ENCODE data around the gene MISFA.
"Not testable (repeated sequence)": the region's sequence is repeated elsewhere in the genome, so short reads cannot be mapped to it uniquely, and the experiment has no call there.

MISFA gene

GRCh38 chr11:18618342-18619025, 18.9 kb downstream of the MISFA start:
- H3K4me3 ChIP-seq (ENCODE audit: low read depth, low read length), result no peak overlapping the region

GRCh38 chr11:18623707-18624106, 24.1 kb downstream of the MISFA start:
- no peaks in the 10 kb centered on the region for H3K9me3 ChIP-seq (ENCODE audit: control insufficient read depth, insufficient read depth, low read depth, low read length)

More at GRCh38 chr11:18618342-18619025, 18.9 kb downstream of the MISFA start:
- Histone ChIP-seq H3K36me3 (ENCODE audit: control insufficient read depth, insufficient read depth, low read length) (peaks cover 28% of the 10 kb centered on the region), H3K9ac (ENCODE audit: low read length) (no peak overlapping the region), H3K9me3 (ENCODE audit: control insufficient read depth, insufficient read depth, low read depth, low read length) (no peaks in the 10 kb centered on the region), H3K27me3 (ENCODE audit: control insufficient read depth, insufficient read depth, low read length) (no peaks in the 10 kb centered on the region), H3K4me1 (ENCODE audit: control insufficient read depth, insufficient read depth, low read length) (no peaks in the 10 kb centered on the region), H3K27ac (ENCODE audit: low read depth, low read length) (no peak overlapping the region)

GRCh38 chr11:18624161-18624560, 24.6 kb downstream of the MISFA start:
- no peak overlapping the region for H3K9ac ChIP-seq (ENCODE audit: low read length)
- H3K36me3 ChIP-seq (ENCODE audit: control insufficient read depth, insufficient read depth, low read length), result no peaks in the 10 kb centered on the region
- no peak overlapping the region for H3K4me3 ChIP-seq (ENCODE audit: low read depth, low read length)
- H3K4me1 ChIP-seq (ENCODE audit: control insufficient read depth, insufficient read depth, low read length), result no peaks in the 10 kb centered on the region
- no peak overlapping the region for H3K27ac ChIP-seq (ENCODE audit: low read depth, low read length)
- no peaks in the 10 kb centered on the region for H3K9me3 ChIP-seq (ENCODE audit: control insufficient read depth, insufficient read depth, low read depth, low read length)
- no peaks in the 10 kb centered on the region for H3K27me3 ChIP-seq (ENCODE audit: control insufficient read depth, insufficient read depth, low read length)

More at GRCh38 chr11:18623707-18624106, 24.1 kb downstream of the MISFA start:
- no peak overlapping the region for H3K27ac ChIP-seq (ENCODE audit: low read depth, low read length)
- no peaks in the 10 kb centered on the region for H3K4me1 ChIP-seq (ENCODE audit: control insufficient read depth, insufficient read depth, low read length)
- H3K27me3 ChIP-seq (ENCODE audit: control insufficient read depth, insufficient read depth, low read length), result no peaks in the 10 kb centered on the region
- H3K4me3 ChIP-seq (ENCODE audit: low read depth, low read length), result no peak overlapping the region
- H3K9ac ChIP-seq (ENCODE audit: low read length), result no peak overlapping the region
- H3K36me3 ChIP-seq (ENCODE audit: control insufficient read depth, insufficient read depth, low read length), result no peaks in the 10 kb centered on the region

GRCh38 chr11:18632841-18633240, 33.3 kb downstream of the MISFA start:
- Histone ChIP-seq H3K4me1 (ENCODE audit: control insufficient read depth, insufficient read depth, low read length) (peaks cover 4% of the 10 kb centered on the region; the same call in 1 of the 2 replicates), H3K36me3 (ENCODE audit: control insufficient read depth, insufficient read depth, low read length) (no peaks in the 10 kb centered on the region), H3K27me3 (ENCODE audit: control insufficient read depth, insufficient read depth, low read length) (0 out of 2 replicates have a peak, but pooled peaks cover 3% of the 10 kb centered on the region), H3K9ac (ENCODE audit: low read length) (no peak overlapping the region), H3K27ac (ENCODE audit: low read depth, low read length) (no peak overlapping the region), H3K9me3 (ENCODE audit: control insufficient read depth, insufficient read depth, low read depth, low read length) (no peaks in the 10 kb centered on the region), H3K4me3 (ENCODE audit: low read depth, low read length) (peak overlapping the region; percentile 93)

GRCh38 chr11:18633256-18634139, 33.9 kb downstream of the MISFA start:
- Histone ChIP-seq H3K27ac (ENCODE audit: low read depth, low read length) (no peak overlapping the region), H3K9me3 (ENCODE audit: control insufficient read depth, insufficient read depth, low read depth, low read length) (no peaks in the 10 kb centered on the region), H3K27me3 (ENCODE audit: control insufficient read depth, insufficient read depth, low read length) (0 out of 2 replicates have a peak, but pooled peaks cover 3% of the 10 kb centered on the region), H3K36me3 (ENCODE audit: control insufficient read depth, insufficient read depth, low read length) (no peaks in the 10 kb centered on the region), H3K4me3 (ENCODE audit: low read depth, low read length) (peak overlapping the region; percentile 93), H3K4me1 (ENCODE audit: control insufficient read depth, insufficient read depth, low read length) (peaks cover 4% of the 10 kb centered on the region; the same call in 1 of the 2 replicates), H3K9ac (ENCODE audit: low read length) (peak overlapping the region; percentile 85)

GRCh38 chr11:18634140-18635032, 34.8 kb downstream of the MISFA start, which contains the start of gene SPTY2D1:
Gene SPTY2D1, minus strand, starts transcription at chr11:18634342. Its CDS starts 85 bp downstream, at chr11:18634257.
- Histone ChIP-seq H3K4me1 (ENCODE audit: control insufficient read depth, insufficient read depth, low read length) (peaks cover 4% of the 10 kb centered on the region; the same call in 1 of the 2 replicates), H3K36me3 (ENCODE audit: control insufficient read depth, insufficient read depth, low read length) (no peaks in the 10 kb centered on the region), H3K4me3 (ENCODE audit: low read depth, low read length) (peak within 1 kb of the TSS; percentile 93), H3K9me3 (ENCODE audit: control insufficient read depth, insufficient read depth, low read depth, low read length) (no peaks in the 10 kb centered on the region), H3K9ac (ENCODE audit: low read length) (peak within 1 kb of the TSS; percentile 85), H3K27ac (ENCODE audit: low read depth, low read length) (peak within 1 kb of the TSS; percentile 72), H3K27me3 (ENCODE audit: control insufficient read depth, insufficient read depth, low read length) (0 out of 2 replicates have a peak, but pooled peaks cover 3% of the 10 kb centered on the region)

- Histone ChIP-seq H3K9me3 (ENCODE audit: control insufficient read depth, insufficient read depth, low read depth, low read length) (0 out of 2 replicates have a peak, but pooled peaks cover 2% of the 10 kb centered on the region), H3K4me1 (ENCODE audit: control insufficient read depth, insufficient read depth, low read length) (no peaks in the 10 kb centered on the region), H3K9ac (ENCODE audit: low read length) (no peak overlapping the region), H3K4me3 (ENCODE audit: low read depth, low read length) (no peak overlapping the region), H3K27ac (ENCODE audit: low read depth, low read length) (no peak overlapping the region), H3K36me3 (ENCODE audit: control insufficient read depth, insufficient read depth, low read length) (no peaks in the 10 kb centered on the region), H3K27me3 (ENCODE audit: control insufficient read depth, insufficient read depth, low read length) (peaks cover 3% of the 10 kb centered on the region; the same call in 1 of the 2 replicates)
These were observed 42.1 kb downstream of the MISFA start for GRCh38 chr11:18641677-18642076.

GRCh38 chr11:18643034-18643433, 43.4 kb downstream of the MISFA start:
- H3K4me3 ChIP-seq (ENCODE audit: low read depth, low read length); H3K27ac ChIP-seq (ENCODE audit: low read depth, low read length); H3K9me3 ChIP-seq (ENCODE audit: control insufficient read depth, insufficient read depth, low read depth, low read length); H3K36me3 ChIP-seq (ENCODE audit: control insufficient read depth, insufficient read depth, low read length); H3K9ac ChIP-seq (ENCODE audit: low read length); H3K4me1 ChIP-seq (ENCODE audit: control insufficient read depth, insufficient read depth, low read length); H3K27me3 ChIP-seq (ENCODE audit: control insufficient read depth, insufficient read depth, low read length): not testable (repeated sequence)

GRCh38 chr11:18650353-18650752, 50.8 kb downstream of the MISFA start:
- no peak overlapping the region for H3K27ac ChIP-seq (ENCODE audit: low read depth, low read length)
- no peak overlapping the region for H3K9ac ChIP-seq (ENCODE audit: low read length)
- no peak overlapping the region for H3K4me3 ChIP-seq (ENCODE audit: low read depth, low read length)

GRCh38 chr11:18650859-18651557, 51.4 kb downstream of the MISFA start:
- no peaks in the 10 kb centered on the region for H3K36me3 ChIP-seq (ENCODE audit: control insufficient read depth, insufficient read depth, low read length)
- no peaks in the 10 kb centered on the region for H3K4me1 ChIP-seq (ENCODE audit: control insufficient read depth, insufficient read depth, low read length)
- no peaks in the 10 kb centered on the region for H3K9me3 ChIP-seq (ENCODE audit: control insufficient read depth, insufficient read depth, low read depth, low read length)
- H3K9ac ChIP-seq (ENCODE audit: low read length), result no peak overlapping the region
- no peaks in the 10 kb centered on the region; the same call in 1 of the 2 replicates for H3K27me3 ChIP-seq (ENCODE audit: control insufficient read depth, insufficient read depth, low read length)
- H3K4me3 ChIP-seq (ENCODE audit: low read depth, low read length), result no peak overlapping the region
- no peak overlapping the region for H3K27ac ChIP-seq (ENCODE audit: low read depth, low read length)

More at GRCh38 chr11:18650353-18650752, 50.8 kb downstream of the MISFA start:
- Histone ChIP-seq H3K27me3 (ENCODE audit: control insufficient read depth, insufficient read depth, low read length) (no peaks in the 10 kb centered on the region; the same call in 1 of the 2 replicates), H3K36me3 (ENCODE audit: control insufficient read depth, insufficient read depth, low read length) (no peaks in the 10 kb centered on the region), H3K4me1 (ENCODE audit: control insufficient read depth, insufficient read depth, low read length) (no peaks in the 10 kb centered on the region), H3K9me3 (ENCODE audit: control insufficient read depth, insufficient read depth, low read depth, low read length) (no peaks in the 10 kb centered on the region)

Data from HUES6 (cell line).